Umbilical cord (tissue), 2 donors: ENCODE results near the gene NFIA. TPM values are rescaled to one million over a fixed set of nuclear protein-coding genes. Genes with fewer than 3 reads are reported as not detected.
"Not testable (repeated sequence)": the region's sequence is repeated elsewhere in the genome, so short reads cannot be mapped to it uniquely, and the experiment has no call there.

ENCODE experiments used
- DNase-seq: peaks from one replicate; pipeline ENCODE4 v3.0.0-alpha.2; 2015; ENCODE audit warnings: low spot score
- total RNA-seq: library from RNA; depleted of rRNA; stranded (reverse); fragments of >200 nt; gene quantifications from one replicate; pipeline ENCODE4 v1.2.3, GENCODE V29; 2014; ENCODE audit warnings: low replicate concordance; ENCODE audit not compliant: insufficient read depth

The NFIA gene
- total RNA-seq, 1 donor from 2014 or later: 23.6 TPM

DNA sequence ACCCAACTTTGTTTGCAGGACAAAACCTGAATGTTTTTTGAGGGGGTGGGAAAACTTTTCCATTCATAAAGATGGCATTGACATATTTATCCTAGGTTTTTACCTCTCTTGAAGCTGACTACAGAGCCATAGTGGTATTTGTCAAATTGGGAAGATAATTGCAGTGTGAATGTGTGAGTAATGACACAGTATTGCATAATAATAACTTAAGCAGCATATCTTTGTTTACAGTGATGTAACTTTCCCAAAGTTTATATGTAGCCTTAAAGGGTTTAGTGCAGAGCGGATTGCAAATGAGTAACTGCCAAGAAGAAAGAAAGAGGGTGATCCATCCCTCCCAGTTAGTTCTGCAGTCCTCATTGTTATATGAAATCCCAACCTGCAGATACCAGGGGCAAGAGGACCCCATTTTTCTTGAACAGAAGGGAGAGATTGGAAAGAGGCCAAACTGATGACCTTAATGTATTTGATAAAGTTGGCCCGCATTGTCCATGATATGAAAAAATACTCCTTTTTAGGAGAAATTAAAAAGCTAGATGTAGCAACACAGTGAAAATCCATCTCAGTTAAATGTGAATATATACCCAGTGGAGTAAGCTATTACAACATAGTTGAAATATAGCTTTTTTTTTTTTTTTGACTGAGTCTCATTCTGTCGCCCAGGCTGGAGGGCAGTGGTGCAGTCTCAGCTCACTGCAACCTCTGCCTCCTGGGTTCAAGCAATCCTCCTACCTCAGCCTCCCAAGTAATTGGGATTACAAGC, 23.7 kb upstream of the NFIA start:
- DNase-seq: peak; percentile 51

GRCh38 chr1:61061601-61062000, 20.8 kb upstream of the NFIA start:
- not testable (repeated sequence) for DNase-seq

DNA sequence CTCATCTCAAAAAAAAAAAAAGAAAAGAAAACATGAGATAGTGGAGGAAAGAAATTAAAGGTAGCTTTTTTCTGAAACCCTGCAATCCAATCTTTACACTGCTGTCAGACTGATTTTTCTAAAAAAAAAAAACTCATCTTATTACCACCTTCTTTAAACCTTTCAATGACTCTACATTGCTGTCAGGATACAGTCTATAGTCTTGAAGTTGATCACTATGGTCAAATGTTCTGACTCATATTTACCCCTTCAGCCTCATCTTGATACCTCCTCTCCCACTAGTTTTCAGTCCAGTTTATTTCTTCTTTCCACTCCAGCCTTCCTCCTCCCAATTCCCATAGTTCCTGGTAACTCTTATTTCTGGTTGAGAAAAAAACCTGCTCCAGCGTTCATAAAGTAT, 17.7 kb upstream of the NFIA start:
- no peak for DNase-seq

DNA sequence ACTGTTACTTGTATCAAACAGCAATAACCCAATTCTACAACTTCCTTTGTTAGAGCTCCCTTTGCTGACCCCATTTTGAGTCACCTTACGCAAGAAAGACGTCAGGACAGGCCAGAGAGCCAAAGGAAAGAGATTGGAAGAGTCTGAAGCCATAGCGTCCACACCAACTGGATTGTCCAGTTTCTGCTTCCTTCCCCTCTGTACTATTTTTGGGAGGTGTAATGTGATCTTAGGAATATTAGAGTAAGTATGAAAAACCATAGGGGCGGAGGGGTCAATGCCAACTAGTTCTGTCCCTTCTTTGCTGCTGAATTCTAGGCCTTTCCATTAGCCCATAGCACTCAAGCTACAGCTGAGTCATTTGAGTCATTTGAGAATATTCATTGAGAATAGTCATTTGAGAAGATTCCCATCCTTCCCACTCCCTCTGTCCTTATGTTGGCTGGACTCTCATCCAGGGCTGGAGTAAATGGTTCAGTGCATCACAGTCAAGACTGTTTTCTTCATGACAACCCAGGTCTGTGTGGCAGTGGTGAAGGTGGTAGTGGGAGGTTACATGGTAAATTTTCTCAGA, 14.8 kb upstream of the NFIA start:
- no peak for DNase-seq

- DNase-seq: no peak
Observed at GRCh38 chr1:61070054-61070453, 12.3 kb upstream of the NFIA start.

GRCh38 chr1:61071205-61072130, 10.9 kb upstream of the NFIA start:
- no peak for DNase-seq

DNA sequence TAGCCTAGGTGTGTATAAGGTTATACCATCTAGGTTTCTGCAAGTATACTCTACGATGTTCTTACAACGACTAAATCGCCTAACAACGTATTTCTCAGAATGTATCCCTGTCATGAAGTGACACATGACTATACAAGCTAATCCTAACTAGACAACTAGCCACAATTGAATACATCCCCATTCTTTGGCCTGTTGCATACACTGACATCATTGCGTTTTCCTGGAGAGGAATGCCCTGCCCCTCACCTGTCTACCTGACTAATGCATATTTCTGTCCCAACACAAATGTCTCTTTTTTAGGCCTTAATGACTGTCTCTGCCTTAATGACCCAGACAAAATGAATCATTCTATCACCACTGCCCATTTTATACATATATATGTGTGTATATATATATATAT, 8.5 kb upstream of the NFIA start:
- DNase-seq: no peak

DNA sequence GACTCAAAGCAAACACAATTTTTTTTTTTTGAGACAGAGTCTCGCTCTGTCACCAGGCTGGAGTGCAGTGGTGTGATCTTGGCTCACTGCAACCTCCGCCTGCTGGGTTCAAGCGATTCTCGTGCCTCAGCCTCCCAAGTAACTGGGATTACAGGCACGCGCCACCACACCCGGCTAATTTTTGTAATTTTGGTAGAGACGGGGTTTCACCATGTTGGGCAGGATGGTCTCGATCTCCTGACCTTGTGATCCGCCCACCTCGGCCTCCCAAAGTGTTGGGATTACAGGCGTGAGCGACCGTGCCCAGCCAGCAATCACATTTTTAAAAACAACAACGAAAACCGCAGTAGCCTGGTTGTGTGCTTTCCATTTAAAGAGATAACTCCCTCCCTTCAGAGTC, 6.5 kb upstream of the NFIA start:
- not testable (repeated sequence) for DNase-seq

DNA sequence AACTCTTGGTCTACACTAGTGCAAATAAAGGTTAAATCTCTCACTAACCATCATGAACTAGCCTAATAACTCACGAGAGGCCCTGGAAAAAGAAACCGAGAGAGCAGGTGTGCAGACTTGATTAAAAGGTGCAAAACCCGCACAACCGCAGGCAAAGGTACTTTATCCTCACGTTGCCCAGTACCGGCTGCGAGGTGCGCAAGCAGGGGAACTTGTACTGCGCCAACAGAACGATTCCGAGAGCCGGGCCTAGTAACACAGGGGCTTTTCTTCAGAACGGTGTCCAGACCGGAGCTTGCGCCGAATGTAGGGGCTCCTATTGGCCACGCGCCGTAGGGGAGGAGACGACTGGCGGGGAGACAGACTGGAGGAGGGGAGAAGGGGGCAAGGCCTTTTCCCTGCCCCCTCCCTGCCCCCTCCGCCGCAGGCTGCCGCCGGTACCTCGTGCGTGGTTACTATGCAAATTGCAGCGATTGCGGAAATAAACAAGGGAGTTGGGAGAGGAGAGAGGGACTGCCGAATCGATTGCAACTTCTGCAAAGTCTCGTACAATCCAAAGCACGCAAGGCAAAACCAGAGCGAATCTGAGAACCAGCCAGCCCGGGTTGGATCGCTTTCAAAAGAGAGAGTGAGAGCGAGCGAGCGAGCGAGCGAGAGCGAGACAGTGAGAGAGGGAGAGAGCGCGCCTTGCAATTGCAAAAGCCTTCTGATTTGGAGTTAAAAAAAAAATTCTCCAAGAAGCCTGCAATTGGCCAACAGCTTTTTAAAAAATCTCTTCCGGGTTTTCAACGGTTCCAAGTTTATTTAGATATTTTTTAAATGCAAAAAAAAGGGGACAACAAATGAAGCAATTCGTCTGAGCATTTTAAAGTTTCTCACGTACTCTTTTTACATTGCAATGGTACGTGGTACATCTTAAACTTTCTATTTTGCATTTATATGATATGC, 5.4 kb upstream of the NFIA start:
- DNase-seq: peak; percentile 98

DNA sequence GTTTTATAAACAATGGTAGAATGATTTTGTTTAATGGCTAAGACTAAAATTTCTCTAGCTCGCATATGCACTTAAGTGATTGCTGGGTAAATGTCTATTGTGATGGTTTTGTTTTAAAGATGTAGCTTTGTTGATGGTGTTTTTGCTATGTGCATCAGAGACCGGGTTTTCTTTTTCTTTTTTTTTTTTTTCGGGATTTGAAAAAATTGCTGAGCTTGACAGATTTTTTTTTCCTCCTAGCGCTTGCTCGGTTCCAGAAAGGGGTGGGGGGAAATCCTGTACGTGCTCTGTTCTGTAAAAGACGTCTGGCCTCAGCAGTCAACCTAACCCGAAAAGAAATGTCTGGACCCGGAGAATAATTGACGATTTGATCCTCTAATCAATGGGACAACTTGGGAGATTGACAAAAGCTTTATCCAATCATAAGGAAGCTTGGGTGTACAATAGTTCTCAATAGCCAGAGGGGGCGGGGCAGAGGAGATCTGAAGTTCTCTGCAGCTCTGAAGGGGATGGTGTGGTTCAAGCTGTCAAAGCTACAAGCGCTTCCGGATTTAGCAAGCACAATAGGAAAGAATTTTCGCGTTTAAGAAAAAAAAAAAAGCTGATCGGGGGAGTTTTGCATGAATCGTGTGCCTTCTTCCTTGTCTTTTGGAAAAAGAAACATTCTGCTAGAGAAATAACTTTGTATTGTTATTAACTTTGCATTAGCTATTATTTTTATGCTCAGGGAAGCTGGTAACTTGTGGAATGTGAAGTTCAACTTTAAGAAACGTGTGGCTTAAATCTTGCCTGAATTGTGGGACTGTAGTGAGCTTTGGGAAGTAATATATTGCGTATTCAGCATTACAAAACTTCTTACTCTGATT, 4.5 kb upstream of the NFIA start:
- peak; percentile 100 for DNase-seq

GRCh38 chr1:61078618-61079295, 3.6 kb upstream of the NFIA start:
- DNase-seq: peak; percentile 71

- peak; percentile 87 for DNase-seq
Observed at GRCh38 chr1:61079296-61079897, 3.0 kb upstream of the NFIA start.

- DNase-seq: peak; percentile 96
Observed at GRCh38 chr1:61079898-61080336, 2.4 kb upstream of the NFIA start.

DNA sequence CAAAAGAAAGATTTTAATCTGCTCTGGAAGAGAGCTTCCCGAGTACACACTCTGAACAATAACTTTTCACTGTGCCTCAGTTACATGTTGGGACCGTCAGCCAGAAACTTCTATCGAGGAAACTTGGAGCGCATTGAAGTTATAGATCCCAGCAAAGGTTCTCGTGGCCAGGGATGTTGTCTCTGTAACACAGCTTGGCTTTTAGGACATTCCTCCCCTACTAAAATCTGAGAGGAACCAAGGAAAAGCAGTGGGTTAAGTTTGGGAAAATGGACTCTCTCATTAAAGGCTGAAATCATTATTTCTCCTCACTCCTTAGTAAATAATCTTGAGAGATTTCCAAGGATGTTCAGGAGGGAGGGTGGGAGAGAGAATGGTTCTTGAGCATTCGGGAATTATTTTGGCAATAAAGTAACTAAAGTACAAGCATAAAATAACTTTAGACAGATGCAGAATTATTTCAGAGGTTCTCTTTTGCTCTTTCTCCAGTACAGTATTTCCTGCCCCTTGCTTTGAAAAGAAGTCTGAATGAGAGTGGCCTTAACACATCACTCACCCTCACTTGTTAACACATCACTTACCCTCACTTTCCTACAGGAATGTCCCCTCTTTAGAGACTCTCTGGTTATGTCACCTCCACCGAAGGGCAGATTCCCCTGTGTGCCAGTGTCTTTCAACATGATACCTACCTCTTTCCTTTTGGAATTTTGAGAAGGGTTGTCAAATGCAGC, 1.8 kb upstream of the NFIA start:
- peak; percentile 28 for DNase-seq

DNA sequence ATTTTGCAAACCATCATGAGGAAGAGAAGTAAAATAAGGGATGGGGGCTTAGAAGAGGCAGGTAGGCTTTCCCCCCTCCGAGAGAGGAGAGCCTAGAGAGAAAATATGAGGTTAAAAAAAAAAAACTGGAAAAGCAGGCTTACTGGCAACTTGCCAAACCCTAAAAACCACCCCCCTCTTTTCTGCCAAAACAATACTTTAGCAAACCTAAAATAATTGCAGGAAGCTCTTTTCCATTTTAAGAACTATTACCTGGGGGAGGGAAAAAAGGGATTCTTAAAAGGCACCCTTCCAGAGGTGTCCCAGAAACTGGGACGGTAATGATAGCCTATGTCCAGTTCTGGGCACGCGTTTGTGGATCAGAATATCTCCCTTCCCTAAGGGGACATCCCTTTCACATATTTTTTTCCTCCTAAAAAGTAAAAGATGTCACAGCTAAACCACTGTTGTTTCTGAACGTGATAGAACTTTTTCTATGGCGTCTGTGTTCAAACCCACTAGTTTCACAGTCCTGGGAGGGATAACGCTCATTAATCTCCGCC, 1.1 kb upstream of the NFIA start:
- DNase-seq: no peak

DNA sequence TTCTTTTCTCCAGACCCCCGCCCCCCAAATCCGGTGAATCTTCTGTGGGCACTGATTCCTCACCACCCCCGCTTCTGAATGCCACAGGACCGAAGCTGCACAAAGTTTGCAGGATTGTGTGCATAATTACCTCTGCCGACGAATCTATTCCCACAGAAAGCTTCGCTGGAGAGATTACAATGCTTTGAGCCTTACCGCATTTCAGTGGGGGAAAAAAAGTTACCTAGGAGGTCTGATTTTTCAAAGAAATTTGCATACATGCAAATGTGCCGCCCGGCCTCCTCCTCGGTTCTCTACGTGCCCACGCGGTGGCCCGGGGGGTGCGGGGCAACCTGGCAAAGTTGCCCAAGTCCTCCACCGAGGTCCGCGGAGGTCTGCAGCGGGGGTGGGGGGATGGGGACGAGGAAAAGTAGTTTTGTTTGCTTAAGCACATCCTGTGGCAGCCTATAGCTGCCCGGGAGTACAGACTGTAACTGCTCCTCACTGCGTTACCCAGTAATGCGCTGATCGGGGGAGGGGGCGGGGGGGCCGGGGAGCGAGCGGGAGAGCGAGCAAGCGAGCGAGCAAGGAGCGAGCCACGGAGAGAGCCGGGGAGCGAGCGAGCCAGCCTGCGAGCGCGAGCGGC, 563 bp upstream of the NFIA start:
- peak; percentile 74 for DNase-seq

- peak; percentile 14 for DNase-seq
Observed at GRCh38 chr1:61083013-61083806, 849 bp downstream of the NFIA start.
